HG02798 (cell line): Measurements from ENCODE around the gene FAM124A.

Source experiments
- ATAC-seq: cut with Tn5 transposase; IDR thresholded peaks from one replicate; pipeline ENCODE4 v1.9.1; 2021; ENCODE audit warnings: mild to moderate bottlenecking; ENCODE audit not compliant: unreplicated experiment, poor library complexity

The FAM124A gene

DNA sequence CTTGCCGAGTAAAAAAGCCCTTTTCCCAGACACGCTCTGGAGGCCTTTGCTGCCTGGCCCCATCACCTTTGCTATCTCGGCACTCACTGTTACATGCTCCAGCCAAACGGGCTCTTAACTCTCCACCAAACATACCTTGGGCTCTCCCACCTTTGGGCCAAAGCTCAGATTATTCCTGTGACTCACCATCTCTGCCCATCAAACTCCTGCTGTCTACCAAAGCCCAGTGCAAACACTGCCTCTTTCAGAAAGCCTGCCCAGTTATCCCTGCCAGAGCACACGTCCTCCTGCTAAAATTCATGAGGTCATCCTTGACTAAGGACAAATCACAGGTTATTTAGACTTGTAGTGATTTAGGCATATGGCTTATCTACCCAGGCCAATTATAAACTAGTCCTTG lies 69.1 kb downstream of the FAM124A start:
- no peak for ATAC-seq

DNA sequence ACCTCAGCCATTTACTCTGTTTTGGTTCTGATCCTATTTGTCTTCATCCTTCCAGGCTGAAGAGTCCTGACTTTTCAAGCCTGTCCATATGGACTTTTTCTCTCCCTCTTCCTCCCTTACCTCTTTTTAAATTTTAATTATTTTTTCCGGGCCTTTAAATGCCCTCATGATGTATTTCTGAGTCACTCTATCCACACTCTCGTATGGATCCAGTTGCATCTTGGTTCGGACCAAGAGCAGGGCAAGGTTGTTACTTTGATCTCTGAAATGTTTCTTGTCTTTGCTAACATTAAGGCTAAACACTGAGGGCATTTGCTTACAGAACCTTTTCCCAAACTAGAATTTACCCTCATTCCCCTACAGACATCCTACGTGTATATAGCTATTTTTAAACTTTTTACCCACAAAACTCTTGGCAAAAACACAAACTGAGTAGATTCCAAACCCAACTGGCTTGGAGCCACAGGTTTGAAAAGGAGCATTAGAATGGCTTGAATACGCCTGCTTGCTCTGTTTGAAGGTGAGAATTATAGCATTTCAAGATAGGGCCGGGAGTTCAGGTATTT lies 69.9 kb downstream of the FAM124A start:
- ATAC-seq, result no peak

DNA sequence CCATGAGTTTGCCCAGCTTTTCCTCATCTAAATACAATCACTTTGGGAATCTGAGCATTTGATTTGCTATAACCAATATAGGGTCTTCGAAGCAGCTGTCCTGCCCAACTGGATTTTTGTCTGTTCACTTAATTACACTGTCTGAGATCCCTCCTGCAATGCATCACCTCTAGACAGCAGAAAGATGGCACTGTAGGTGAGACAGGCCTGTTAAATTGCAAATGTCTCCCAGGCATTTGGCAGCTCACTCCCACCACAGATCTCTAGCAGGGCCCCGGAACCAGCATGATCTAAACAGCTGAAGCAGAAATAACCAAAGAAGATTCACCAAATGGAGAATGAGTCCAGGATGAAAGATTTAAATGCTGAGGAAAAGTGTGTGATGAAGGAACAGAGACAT lies 75.4 kb downstream of the FAM124A start:
- ATAC-seq, result no peak

GRCh38 chr13:51298812-51299211 lies 76.6 kb downstream of the FAM124A start:
- ATAC-seq, result no peak

DNA sequence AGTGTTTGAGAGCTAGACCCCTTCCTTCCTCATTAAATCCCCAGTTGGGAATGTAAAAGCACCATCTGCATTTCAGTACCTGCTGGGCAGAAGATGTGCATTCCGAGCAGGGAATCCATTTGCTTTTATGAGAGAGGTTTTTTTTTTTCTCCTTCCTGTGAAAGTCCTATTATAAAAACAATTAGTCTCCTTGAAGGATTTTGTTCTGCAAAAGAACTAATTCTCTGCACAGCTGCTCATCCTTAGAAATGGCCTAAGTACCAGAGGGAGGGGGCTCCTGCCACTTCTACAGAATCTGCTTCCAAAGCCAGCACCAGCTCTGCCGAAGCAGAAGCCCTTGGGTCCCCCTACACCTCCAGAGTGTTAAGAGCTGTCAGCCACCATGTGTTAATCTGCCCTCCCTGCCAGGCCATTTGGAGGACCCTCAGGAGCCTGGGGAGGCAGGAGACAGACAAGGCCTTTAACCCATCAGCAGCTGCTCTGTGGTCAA lies 80.9 kb downstream of the FAM124A start:
- no peak for ATAC-seq

- ATAC-seq, result no peak
Observed at GRCh38 chr13:51303882-51304281, 81.7 kb downstream of the FAM124A start.

DNA sequence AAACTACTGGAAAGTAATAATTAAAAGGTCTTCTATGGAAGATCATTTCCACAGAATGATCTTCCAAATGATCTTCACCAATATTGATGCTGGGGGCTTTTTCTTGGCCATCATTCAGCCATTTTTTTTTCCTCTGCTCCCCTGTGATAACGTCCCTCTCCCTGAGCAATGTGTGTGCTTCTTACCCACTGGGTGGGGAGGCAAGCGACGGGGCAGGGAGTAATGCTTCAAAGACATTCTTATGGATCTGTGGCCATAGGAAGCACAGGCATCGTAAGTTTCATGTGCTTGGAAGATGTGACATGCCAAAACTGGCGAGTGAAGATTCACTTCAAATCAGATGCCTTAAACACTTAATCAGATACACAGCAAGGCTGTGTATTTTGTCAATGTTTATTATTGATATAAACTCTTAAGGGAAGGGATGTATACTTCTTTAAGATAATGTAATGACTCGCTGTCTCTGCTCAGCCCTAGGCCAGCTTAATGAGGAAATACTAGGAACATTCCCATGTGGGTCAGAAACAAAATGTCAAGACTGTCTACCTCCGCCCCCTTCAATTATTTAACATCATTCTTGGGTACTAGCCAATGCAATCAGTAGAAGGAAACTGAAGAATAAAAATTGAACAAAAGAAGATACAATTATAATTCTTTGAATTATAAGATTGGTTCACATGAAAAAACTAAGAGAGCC lies 83.2 kb downstream of the FAM124A start:
- ATAC-seq, result no peak

GRCh38 chr13:51308781-51309180 lies 86.6 kb downstream of the FAM124A start:
- ATAC-seq, result no peak

DNA sequence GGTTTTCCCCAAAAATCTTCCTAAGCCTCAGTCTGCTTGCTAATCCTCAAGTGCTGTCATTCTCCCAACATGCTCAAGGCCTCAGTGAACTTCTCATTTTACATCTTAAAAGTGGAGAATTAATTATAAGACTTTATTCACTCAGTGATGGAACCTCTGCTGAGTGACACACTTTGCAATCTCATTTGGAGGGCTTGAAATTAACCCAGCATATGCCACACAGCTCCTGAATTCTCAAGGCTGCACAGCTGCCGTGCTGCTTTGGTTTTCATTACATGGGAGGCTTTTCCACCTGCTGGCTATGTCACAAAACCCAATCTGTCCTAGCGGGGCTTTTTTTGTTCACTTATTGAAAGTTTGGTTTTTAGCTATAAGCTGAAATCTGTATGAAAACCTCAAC lies 89.0 kb downstream of the FAM124A start:
- no peak for ATAC-seq

GRCh38 chr13:51311957-51312520 lies 89.8 kb downstream of the FAM124A start:
- no peak for ATAC-seq

GRCh38 chr13:51313619-51314018 lies 91.4 kb downstream of the FAM124A start:
- no peak for ATAC-seq

GRCh38 chr13:51317262-51317661 lies 95.1 kb downstream of the FAM124A start:
- ATAC-seq, result no peak

GRCh38 chr13:51318015-51318414 lies 95.8 kb downstream of the FAM124A start:
- no peak for ATAC-seq

GRCh38 chr13:51318876-51319275 lies 96.7 kb downstream of the FAM124A start:
- no peak for ATAC-seq

DNA sequence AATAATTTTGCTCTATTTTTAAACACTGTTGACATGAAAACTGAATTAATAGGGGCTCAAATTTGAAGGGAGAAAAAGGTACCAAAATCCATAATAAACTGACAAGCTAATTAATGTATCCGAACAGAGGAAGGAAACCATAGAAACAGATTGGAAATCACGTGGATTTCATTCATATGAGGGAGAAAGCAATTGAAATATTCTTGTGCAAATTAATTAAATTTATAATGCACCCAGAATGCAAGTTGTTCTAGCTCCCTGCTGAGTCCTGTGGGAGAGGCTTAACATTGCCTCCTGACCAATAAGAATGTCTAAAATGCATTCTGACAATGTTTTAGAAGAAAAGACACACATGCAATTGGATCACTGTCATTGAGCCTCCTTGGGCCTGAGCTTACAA lies 99.6 kb downstream of the FAM124A start:
- ATAC-seq, result no peak

GRCh38 chr13:51322826-51323225 lies 100.6 kb downstream of the FAM124A start:
- no peak for ATAC-seq

- ATAC-seq, result no peak
Observed at GRCh38 chr13:51323824-51324511, 101.8 kb downstream of the FAM124A start.

DNA sequence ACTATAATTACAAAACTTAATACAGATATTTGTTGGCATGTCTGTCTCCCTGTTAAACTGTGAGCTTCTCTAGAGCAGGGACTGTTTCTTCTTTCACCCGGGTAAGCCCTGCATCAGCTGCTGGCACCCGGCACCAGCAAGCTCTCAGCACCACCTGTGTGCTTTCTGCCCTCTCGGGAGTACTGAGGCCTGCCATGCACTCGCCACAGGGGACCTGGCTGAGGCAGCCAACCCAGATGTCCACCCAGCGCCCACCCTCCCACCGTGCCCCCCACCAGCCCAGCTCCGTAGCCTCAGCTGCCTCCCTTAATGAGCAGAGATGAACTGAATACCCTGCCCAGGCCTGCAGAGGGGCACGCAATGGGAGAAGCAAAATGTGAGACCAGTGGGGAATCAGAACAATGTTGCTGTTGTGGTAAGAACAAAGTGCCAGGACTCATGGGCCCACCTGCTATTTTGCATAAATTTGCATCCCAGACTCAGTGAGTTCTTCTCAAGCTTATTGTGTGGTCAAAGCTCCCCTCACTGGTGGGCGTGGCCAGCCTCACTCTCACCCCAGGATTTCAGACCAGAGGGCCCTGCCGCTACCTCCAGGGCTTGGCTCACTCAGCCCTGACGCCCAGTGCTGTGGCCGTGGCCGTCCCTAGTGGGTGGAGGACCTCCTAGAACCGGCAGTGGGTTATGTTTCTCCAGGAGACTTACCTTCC lies 102.7 kb downstream of the FAM124A start:
- peak; percentile 68 for ATAC-seq

- ATAC-seq, result no peak
Observed at GRCh38 chr13:51325837-51326236, 103.6 kb downstream of the FAM124A start.

- no peak for ATAC-seq
Observed at GRCh38 chr13:51326777-51327176, 104.6 kb downstream of the FAM124A start.

DNA sequence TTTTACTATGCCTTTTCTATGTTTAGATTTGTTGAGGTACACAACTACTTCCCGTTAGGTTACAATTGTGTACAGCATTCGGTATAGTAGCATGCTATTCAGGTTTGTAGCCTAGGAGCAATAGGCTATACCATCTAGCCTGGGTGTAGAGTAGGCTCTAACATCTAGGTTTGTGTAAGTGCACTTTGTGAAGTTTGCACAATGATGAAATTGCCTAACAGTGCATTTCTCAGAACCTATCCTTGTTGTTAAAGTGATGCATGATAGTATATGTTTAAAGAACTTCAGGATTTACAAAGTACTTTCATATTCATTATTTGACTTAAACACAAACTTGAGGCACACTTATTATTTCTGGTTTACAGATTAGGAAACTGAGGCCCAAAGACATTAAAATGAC lies 105.8 kb downstream of the FAM124A start:
- no peak for ATAC-seq
